GM23338 (cell line): ENCODE measurements around the gene ARHGAP10. TPM values are rescaled to one million over a fixed set of nuclear protein-coding genes. Genes with fewer than 3 reads are reported as not detected.

Source experiments
- ATAC-seq: fragments of 200-7000 bp; cut with Tn5 transposase; 3 replicates; pipeline ENCODE4 v1.9.1; 2020
- DNase-seq: peaks from one replicate; pipeline ENCODE4 v3.0.0-alpha.2; 2015; ENCODE audit warnings: low spot score
- H2AFZ ChIP-seq: fragments of 200-600 bp; sonication (generic); 2 replicates; pipeline ENCODE4 v1.8.0; 2016; ENCODE audit warnings: antibody characterized with exemption, mild to moderate bottlenecking, moderate library complexity
- H3F3A ChIP-seq: fragments of 200-600 bp; sonication (generic); replicated peaks from 2 replicates; pipeline ENCODE4 v1.8.0; 2017; ENCODE audit warnings: antibody characterized with exemption, mixed run types, low read depth
- H3K27ac ChIP-seq: fragments of 200-600 bp; sonication (generic); 2 replicates; pipeline ENCODE4 v1.6.1; 2016; ENCODE audit warnings: low read depth
- H3K27me3 ChIP-seq: fragments of 200-600 bp; sonication (generic); 2 replicates; pipeline ENCODE4 v1.8.0; 2016; ENCODE audit warnings: mild to moderate bottlenecking, mixed run types, moderate library complexity; ENCODE audit not compliant: insufficient read depth
- H3K36me3 ChIP-seq: fragments of 200-600 bp; sonication (generic); 2 replicates; pipeline ENCODE4 v1.8.0; 2016; ENCODE audit warnings: mild to moderate bottlenecking; ENCODE audit not compliant: insufficient read depth
- H3K4me1 ChIP-seq: fragments of 200-600 bp; sonication (generic); 2 replicates; pipeline ENCODE4 v1.8.0; 2016; ENCODE audit warnings: mild to moderate bottlenecking, moderate library complexity; ENCODE audit not compliant: insufficient read depth
- H3K4me2 ChIP-seq: fragments of 200-600 bp; sonication (generic); 2 replicates; pipeline ENCODE4 v1.7.1; 2017; ENCODE audit warnings: mixed run types
- H3K4me3 ChIP-seq: fragments of 200-600 bp; sonication (generic); 2 replicates; pipeline ENCODE4 v1.6.1; 2016; ENCODE audit warnings: mixed run types
- H3K79me2 ChIP-seq: fragments of 200-600 bp; sonication (generic); replicated peaks from 2 replicates; pipeline ENCODE4 v1.8.0; 2017; ENCODE audit warnings: mild to moderate bottlenecking; ENCODE audit not compliant: insufficient read depth
- H3K9me2 ChIP-seq: fragments of 200-600 bp; sonication (generic); 2 replicates; pipeline ENCODE4 v1.8.0; 2017; ENCODE audit not compliant: insufficient read depth
- H4K20me1 ChIP-seq: fragments of 200-600 bp; sonication (generic); replicated peaks from 2 replicates; pipeline ENCODE4 v1.8.0; 2017; ENCODE audit warnings: mild to moderate bottlenecking; ENCODE audit not compliant: insufficient read depth
- H3K27ac Mint-ChIP-seq: 2 replicates; pipeline ENCODE4 v1.8.0; 2020; ENCODE audit warnings: inconsistent platforms, mild to moderate bottlenecking, moderate library complexity, mixed read lengths
- H3K27me3 Mint-ChIP-seq: 3 replicates; pipeline ENCODE4 v1.8.0; 2022; ENCODE audit warnings: low read depth, mild to moderate bottlenecking, moderate library complexity, mixed read lengths, inconsistent platforms; ENCODE audit not compliant: insufficient read depth, poor library complexity
- H3K36me3 Mint-ChIP-seq: 3 replicates; pipeline ENCODE4 v1.8.0; 2021; ENCODE audit warnings: low read depth, mild to moderate bottlenecking, inconsistent platforms, moderate library complexity, mixed read lengths
- H3K4me1 Mint-ChIP-seq: 3 replicates; pipeline ENCODE4 v1.8.0; 2020; ENCODE audit warnings: mild to moderate bottlenecking, inconsistent platforms, mixed read lengths
- H3K4me3 Mint-ChIP-seq: 3 replicates; pipeline ENCODE4 v1.8.0; 2021; ENCODE audit warnings: moderate library complexity, mild to moderate bottlenecking, inconsistent platforms, mixed read lengths
- H3K9me3 Mint-ChIP-seq: 3 replicates; pipeline ENCODE4 v1.8.0; 2020; ENCODE audit warnings: moderate library complexity, mild to moderate bottlenecking, inconsistent platforms, mixed read lengths
- CREB1 ChIP-seq: fragments of 250-450 bp; sonication (Bioruptor Pico); IDR thresholded peaks from 2 replicates; pipeline ENCODE4 v1.5.0; 2020; ENCODE audit warnings: low read depth, mild to moderate bottlenecking, moderate library complexity
- CTCF ChIP-seq, 2 experiments: fragments of 200-600 bp in 1 of 2; sonication (generic) in 1 of 2; conservative IDR thresholded peaks; 2 replicates each; pipeline versions ENCODE4 v1.5.1 to v1.6.1; 2016 to 2017; ENCODE audit warnings: antibody characterized with exemption in 2 of 2, low read depth in 2 of 2, mild to moderate bottlenecking in 2 of 2, moderate library complexity in 1 of 2
- ETS1 ChIP-seq: IDR thresholded peaks from 2 replicates; pipeline ENCODE4 v1.6.1; 2016; ENCODE audit warnings: antibody characterized with exemption
- EZH2 ChIP-seq: fragments of 200-600 bp; sonication (generic); IDR thresholded peaks from one replicate; pipeline ENCODE4 v1.8.0; 2017; ENCODE audit warnings: antibody characterized with exemption, mild to moderate bottlenecking, low read depth; ENCODE audit not compliant: unreplicated experiment
- EZH2phosphoT487 ChIP-seq: fragments of 200-600 bp; sonication (generic); IDR thresholded peaks from one replicate; pipeline ENCODE4 v1.8.1; 2018; ENCODE audit warnings: antibody characterized with exemption; ENCODE audit not compliant: unreplicated experiment
- JUNB ChIP-seq: IDR thresholded peaks from one replicate; pipeline ENCODE4 v1.6.1; 2016; ENCODE audit warnings: antibody characterized with exemption; ENCODE audit not compliant: unreplicated experiment
- NANOG ChIP-seq: IDR thresholded peaks from 2 replicates; pipeline ENCODE4 v1.6.1; 2016; ENCODE audit warnings: antibody characterized with exemption, borderline replicate concordance
- POLR2AphosphoS5 ChIP-seq: IDR thresholded peaks from 2 replicates; pipeline ENCODE4 v1.6.1; 2016; ENCODE audit warnings: antibody characterized with exemption, low read depth
- REST ChIP-seq: IDR thresholded peaks from one replicate; pipeline ENCODE4 v1.6.1; 2018; ENCODE audit warnings: antibody characterized with exemption; ENCODE audit not compliant: unreplicated experiment
- STAT1 ChIP-seq: IDR thresholded peaks from one replicate; pipeline ENCODE4 v1.6.1; 2016; ENCODE audit warnings: antibody characterized with exemption; ENCODE audit not compliant: unreplicated experiment
- ZNF114 ChIP-seq: fragments of 250-450 bp; sonication (Bioruptor Pico); IDR thresholded peaks from 2 replicates; pipeline ENCODE4 v1.5.0; 2020; ENCODE audit warnings: mild to moderate bottlenecking, moderate library complexity
- ZNF331 ChIP-seq: fragments of 250-450 bp; sonication (Bioruptor Pico); IDR thresholded peaks from 2 replicates; pipeline ENCODE4 v1.5.0; 2020; ENCODE audit warnings: low read depth, mild to moderate bottlenecking, moderate library complexity
- ZNF462 ChIP-seq: fragments of 250-450 bp; sonication (Bioruptor Pico); IDR thresholded peaks from 2 replicates; pipeline ENCODE4 v1.5.0; 2020; ENCODE audit warnings: mild to moderate bottlenecking, moderate library complexity
- polyA plus RNA-seq: library from polyadenylated mRNA; unstranded; fragments of >200 nt; fragmentation: Nextera tagmentation; extraction: Ambion mirVana; gene quantifications from 2 replicates; pipeline ENCODE4 v1.2.1, GENCODE V29; 2016
- total RNA-seq: library from RNA; depleted of rRNA; stranded (reverse); fragments of >200 nt; shearing (Covaris generic); gene quantifications from 2 replicates; pipeline ENCODE4 v1.2.3, GENCODE V29; 2014

The ARHGAP10 gene
- total and polyA plus RNA-seq, 2 experiments from 2014 or later, result 5.1 to 6.3 TPM

GRCh38 chr4:147880511-147880910 is 148.6 kb downstream of the ARHGAP10 start:
- no peaks in the 10 kb centered on the region for H3F3A ChIP-seq
- H3K4me2 ChIP-seq, result no peak overlapping the region
- no peaks in the 10 kb centered on the region for H3K27me3 ChIP-seq
- H3K36me3 Mint-ChIP-seq, result peaks cover 12% of the 10 kb centered on the region
- ATAC-seq (no peak), DNase-seq (no peak)
- no peaks in the 10 kb centered on the region for H3K4me1 Mint-ChIP-seq
- no peak overlapping the region for H3K27ac ChIP-seq
- no peak overlapping the region for H3K27ac Mint-ChIP-seq
- no peak for TF ChIP-seq CTCF (conservative IDR thresholded peaks at IDR 0.05; ENCODE audit: low read depth in 2 of 2)
- no peak for TF ChIP-seq CREB1 (CRISPR knock-in tag)
- TF ChIP-seq REST, result no peak
- TF ChIP-seq JUNB, result no peak
- TF ChIP-seq ZNF114 (CRISPR knock-in tag), result no peak
- TF ChIP-seq POLR2AphosphoS5, result no peak
- TF ChIP-seq ZNF331 (CRISPR knock-in tag), result no peak
- no peak for TF ChIP-seq STAT1
- no peak for TF ChIP-seq EZH2phosphoT487
- TF ChIP-seq ZNF462, result no peak
- no peak for TF ChIP-seq ETS1
- TF ChIP-seq EZH2, result no peak
- no peak for TF ChIP-seq NANOG
- no peaks in the 10 kb centered on the region for H4K20me1 ChIP-seq
- H3K9me3 Mint-ChIP-seq, result peaks cover 7% of the 10 kb centered on the region; the same call in 1 of the 3 replicates
- H3K79me2 ChIP-seq, result no peaks in the 10 kb centered on the region
- H3K4me3 ChIP-seq, result no peak overlapping the region
- no peaks in the 10 kb centered on the region for H3K9me2 ChIP-seq
- H3K27me3 Mint-ChIP-seq, result peaks cover 2% of the 10 kb centered on the region
- H3K36me3 ChIP-seq, result no peaks in the 10 kb centered on the region
- no peak overlapping the region for H2AFZ ChIP-seq
- no peak overlapping the region for H3K4me3 Mint-ChIP-seq
- H3K4me1 ChIP-seq, result no peaks in the 10 kb centered on the region
